GM12801 (cell line): ENCODE data around the gene CSRNP3.

Experiments
- CTCF ChIP-seq: IDR thresholded peaks from one replicate; pipeline ENCODE4 v1.5.1; 2011; ENCODE audit warnings: control low read depth; ENCODE audit not compliant: insufficient read length; ENCODE audit errors: extremely low read depth

Gene CSRNP3

GRCh38 chr2:165640247-165640929 is 170.9 kb downstream of the CSRNP3 start:
- no peak for TF ChIP-seq CTCF

- no peak for TF ChIP-seq CTCF
Observed at GRCh38 chr2:165645930-165646831, 176.7 kb downstream of the CSRNP3 start.

- TF ChIP-seq CTCF, result no peak
Observed at GRCh38 chr2:165647409-165647808, 177.9 kb downstream of the CSRNP3 start.

DNA sequence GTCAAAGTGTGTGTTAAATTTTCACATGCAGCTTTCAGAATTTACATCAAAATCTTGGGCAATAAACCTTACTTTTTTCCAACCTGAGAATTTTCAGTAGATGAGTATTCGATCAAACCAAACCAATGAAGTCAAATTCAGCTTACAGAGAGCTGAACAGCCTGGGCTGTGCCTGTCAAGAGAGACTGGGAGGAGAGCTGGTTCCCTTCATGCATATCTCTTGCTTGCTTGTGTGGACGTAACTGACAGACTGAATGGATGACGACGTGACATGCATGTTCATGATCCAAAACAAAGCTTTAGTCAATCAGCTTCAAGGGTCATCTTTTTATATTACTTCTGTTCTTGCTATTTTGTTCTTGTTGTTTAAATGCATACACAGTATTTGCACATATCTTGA is 179.3 kb downstream of the CSRNP3 start:
- TF ChIP-seq CTCF, result no peak

- TF ChIP-seq CTCF, result no peak
Observed at GRCh38 chr2:165651233-165651632, 181.7 kb downstream of the CSRNP3 start.

- TF ChIP-seq CTCF, result no peak
Observed at GRCh38 chr2:165655661-165656060, 186.2 kb downstream of the CSRNP3 start.

DNA sequence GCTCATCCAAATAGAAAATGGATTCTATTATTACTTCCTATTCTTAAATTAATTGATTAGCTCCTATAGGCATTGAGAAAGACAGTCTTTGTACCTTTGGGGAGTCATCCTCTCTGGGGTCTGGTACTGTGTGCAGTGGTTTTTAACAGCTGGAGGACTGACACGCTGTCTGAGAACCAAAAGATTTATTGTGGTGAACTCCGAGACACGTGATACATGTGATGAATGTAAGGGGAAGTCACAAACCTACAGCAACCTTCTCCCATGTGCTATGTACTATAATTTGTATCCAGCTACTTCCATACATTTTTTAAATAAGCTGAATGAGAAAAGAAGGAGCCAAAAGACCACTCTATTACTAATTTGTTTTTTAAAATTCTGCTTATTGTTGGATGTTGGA is 190.9 kb downstream of the CSRNP3 start:
- no peak for TF ChIP-seq CTCF
